Measurements from ENCODE around the gene TANGO6.
"Not testable (repeated sequence)": the region's sequence is repeated elsewhere in the genome, so short reads cannot be mapped to it uniquely, and the experiment has no call there.

Gene TANGO6

GRCh38 chr16:69055008-69055407 lies 211.7 kb downstream of the TANGO6 start:
- no peak for DNase-seq (ENCODE audit: low read depth in 2 of 2)

- no peak for DNase-seq (ENCODE audit: low read depth in 2 of 2)
Observed at GRCh38 chr16:69055980-69056379, 212.6 kb downstream of the TANGO6 start.

- DNase-seq (ENCODE audit: low read depth in 2 of 2), result no peak
Observed at GRCh38 chr16:69056421-69056820, 213.1 kb downstream of the TANGO6 start.

GRCh38 chr16:69057400-69058378 lies 214.4 kb downstream of the TANGO6 start:
- DNase-seq (ENCODE audit: low read depth in 2 of 2), result no peak

GRCh38 chr16:69063491-69063890 lies 220.2 kb downstream of the TANGO6 start:
- not testable (repeated sequence) for DNase-seq (ENCODE audit: low read depth in 2 of 2)

- DNase-seq (ENCODE audit: low read depth in 2 of 2), result no peak
Observed at GRCh38 chr16:69064124-69064763, 220.9 kb downstream of the TANGO6 start.

- DNase-seq (ENCODE audit: low read depth in 2 of 2), result no peak
Observed at GRCh38 chr16:69064764-69065313, 221.5 kb downstream of the TANGO6 start.

GRCh38 chr16:69069504-69069903 lies 226.2 kb downstream of the TANGO6 start:
- no peak for DNase-seq (ENCODE audit: low read depth in 2 of 2)

GRCh38 chr16:69071036-69071435 lies 227.7 kb downstream of the TANGO6 start:
- no peak for DNase-seq (ENCODE audit: low read depth in 2 of 2)

- no peak for DNase-seq (ENCODE audit: low read depth in 2 of 2)
Observed at GRCh38 chr16:69072640-69072974, 229.3 kb downstream of the TANGO6 start.

- no peak for DNase-seq (ENCODE audit: low read depth in 2 of 2)
Observed at GRCh38 chr16:69073181-69073702, 229.9 kb downstream of the TANGO6 start.

- DNase-seq (ENCODE audit: low read depth in 2 of 2), result no peak
Observed at GRCh38 chr16:69077251-69077650, 233.9 kb downstream of the TANGO6 start.

- DNase-seq (ENCODE audit: low read depth in 2 of 2), result no peak
Observed at GRCh38 chr16:69078073-69078472, 234.7 kb downstream of the TANGO6 start.

- DNase-seq (ENCODE audit: low read depth in 2 of 2), result no peak
Observed at GRCh38 chr16:69079697-69080096, 236.4 kb downstream of the TANGO6 start.

- DNase-seq (ENCODE audit: low read depth in 2 of 2), result no peak
Observed at GRCh38 chr16:69083306-69083941, 240.1 kb downstream of the TANGO6 start.

- DNase-seq (ENCODE audit: low read depth in 2 of 2), result no peak
Observed at GRCh38 chr16:69084289-69084688, 241.0 kb downstream of the TANGO6 start.

GRCh38 chr16:69085032-69085695 lies 241.8 kb downstream of the TANGO6 start:
- no peak for DNase-seq (ENCODE audit: low read depth in 2 of 2)

GRCh38 chr16:69087161-69087581 lies 243.8 kb downstream of the TANGO6 start:
- DNase-seq (ENCODE audit: low read depth in 2 of 2), result no peak

GRCh38 chr16:69088684-69089083 lies 245.4 kb downstream of the TANGO6 start:
- DNase-seq (ENCODE audit: low read depth in 2 of 2), result no peak

- DNase-seq (ENCODE audit: low read depth in 2 of 2), result no peak
Observed at GRCh38 chr16:69089091-69089910, 246.0 kb downstream of the TANGO6 start.

GRCh38 chr16:69093974-69094373 lies 250.6 kb downstream of the TANGO6 start:
- no peak for DNase-seq (ENCODE audit: low read depth in 2 of 2)

Measured in stimulated activated CD8-positive, alpha-beta memory T cell treated with anti-CD3 and anti-CD28 coated beads, Interleukin-2, amount 100 ng/mL, for 48 hours (primary cell).